ENCODE measurements around the gene ZNF835. TPM values are rescaled to one million over a fixed set of nuclear protein-coding genes. Genes with fewer than 3 reads are reported as not detected.

Gene ZNF835
- total RNA-seq, 2 experiments from 2014 or later: 1.4 to 1.7 TPM

DNA sequence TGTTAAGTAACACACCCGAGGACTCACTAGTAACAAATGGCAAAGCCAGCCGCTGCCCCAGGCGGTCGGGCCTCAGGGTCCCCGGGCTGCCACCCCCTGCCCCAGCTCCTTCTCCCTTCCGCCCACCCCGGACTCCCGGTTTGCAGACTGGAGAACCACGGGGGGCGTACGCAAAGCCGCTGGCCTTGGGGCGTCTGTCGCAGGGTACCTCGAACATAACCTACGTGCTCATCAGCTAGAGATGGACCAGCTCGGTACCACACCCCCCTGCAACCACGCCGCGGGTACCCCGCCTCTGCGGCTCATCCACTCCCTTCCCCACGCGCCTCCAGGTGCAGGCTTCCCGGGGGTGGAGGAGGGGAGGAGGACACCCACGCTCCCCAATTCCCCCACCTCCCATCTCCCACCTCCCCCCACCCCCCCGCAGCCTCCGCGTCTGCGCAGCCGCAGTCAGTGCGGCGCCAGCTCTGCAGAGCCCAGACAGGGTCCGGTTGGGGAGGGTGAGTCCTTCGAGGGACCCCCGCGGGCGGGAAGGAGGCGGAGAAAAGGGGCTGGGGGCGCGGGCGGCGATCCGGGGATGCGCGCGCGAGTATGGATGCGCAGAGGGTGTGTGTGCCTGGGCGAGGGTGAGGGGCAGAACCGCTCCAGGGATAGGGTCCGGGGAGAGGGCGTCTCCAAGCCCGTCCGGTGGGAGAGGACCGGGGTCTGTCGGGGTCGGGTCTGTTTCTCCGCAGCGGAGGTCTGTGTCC lies 28.7 kb downstream of the ZNF835 start, which contains the start of gene SMIM17:
SMIM17 (plus strand) TSS at position 449 of the 749 bp plus-strand sequence. CDS start 2,509 bp downstream, outside the sequence.
- Mint-ChIP-seq H3K36me3 (ENCODE audit: low read depth) (peaks cover 4% of the 10 kb centered on the region), H3K27me3 (no peaks in the 10 kb centered on the region), H3K27ac (no peak within 1 kb of the TSS), H3K4me3 (no peak within 1 kb of the TSS), H3K9me3 (peaks cover 44% of the 10 kb centered on the region), H3K4me1 (no peaks in the 10 kb centered on the region)
- POLR2A ChIA-PET: no interaction called here
- no peak for DNase-seq
- CTCF ChIA-PET: interaction anchor here (0.7 kb wide), 1 partner anchor 28 kb away, joined by 3 read pairs; no protein-coding TSS in a partner anchor

DNA sequence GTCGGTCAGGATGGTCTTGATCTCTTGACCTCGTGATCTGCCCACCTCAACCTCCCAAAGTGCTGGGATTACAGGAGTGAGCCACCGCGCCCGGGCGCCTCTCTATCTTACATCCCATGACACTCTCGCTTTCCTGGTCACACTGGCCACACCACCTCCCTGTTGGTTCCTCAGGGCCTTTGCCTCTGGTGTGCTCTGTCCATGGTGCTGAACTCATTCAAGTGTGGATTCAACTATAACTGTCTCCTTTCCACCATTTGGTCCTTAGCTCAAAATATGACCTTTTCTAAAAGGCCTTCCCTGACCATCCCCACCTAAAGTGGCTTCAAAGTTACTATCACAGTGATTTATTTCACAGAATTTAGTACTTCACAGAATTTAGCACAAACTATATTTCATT lies 32.3 kb downstream of the ZNF835 start:
- no peak overlapping the region for H3K4me3 Mint-ChIP-seq
- peaks cover 3% of the 10 kb centered on the region for H3K36me3 Mint-ChIP-seq (ENCODE audit: low read depth)
- no peaks in the 10 kb centered on the region for H3K4me1 Mint-ChIP-seq
- no peak overlapping the region for H3K27ac Mint-ChIP-seq
- no peaks in the 10 kb centered on the region for H3K27me3 Mint-ChIP-seq
- peaks cover 42% of the 10 kb centered on the region for H3K9me3 Mint-ChIP-seq
- peak; percentile 21 for DNase-seq
- ChIA-PET CTCF (no interaction called here), POLR2A (no interaction called here)

DNA sequence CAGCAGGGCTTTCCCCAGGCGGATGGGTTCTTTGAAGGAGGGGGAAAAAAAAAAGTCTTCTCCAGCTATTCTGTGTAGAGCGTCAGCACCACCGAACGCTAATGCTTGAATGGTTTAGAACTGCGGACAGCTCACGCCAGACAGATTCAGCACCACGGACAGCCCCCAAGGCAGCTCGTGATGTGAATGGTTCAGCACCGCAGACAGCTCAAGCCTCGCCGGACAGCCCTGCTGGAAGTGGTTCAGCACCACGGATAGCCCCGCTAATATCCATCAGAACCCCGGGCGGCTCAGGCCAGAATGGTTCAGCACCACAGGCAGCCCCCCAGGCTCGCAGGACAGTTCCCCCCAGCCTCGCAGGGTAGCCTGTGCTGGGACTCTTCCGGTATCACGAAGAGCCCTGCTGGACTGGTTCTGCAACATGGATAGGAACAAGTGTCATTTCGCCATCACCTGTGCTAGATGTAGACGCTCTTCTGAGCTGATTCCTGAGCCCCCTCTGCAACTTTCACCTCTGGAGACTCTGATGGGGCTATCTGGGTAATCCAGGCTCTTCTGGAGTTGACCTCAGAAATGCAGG lies 33.5 kb downstream of the ZNF835 start:
- Mint-ChIP-seq H3K27me3 (no peaks in the 10 kb centered on the region), H3K9me3 (peaks cover 45% of the 10 kb centered on the region), H3K36me3 (ENCODE audit: low read depth) (no peaks in the 10 kb centered on the region), H3K4me3 (no peak overlapping the region), H3K4me1 (no peaks in the 10 kb centered on the region), H3K27ac (no peak overlapping the region)
- peak; percentile 69 for DNase-seq
- ChIA-PET POLR2A (no interaction called here), CTCF (no interaction called here)

DNA sequence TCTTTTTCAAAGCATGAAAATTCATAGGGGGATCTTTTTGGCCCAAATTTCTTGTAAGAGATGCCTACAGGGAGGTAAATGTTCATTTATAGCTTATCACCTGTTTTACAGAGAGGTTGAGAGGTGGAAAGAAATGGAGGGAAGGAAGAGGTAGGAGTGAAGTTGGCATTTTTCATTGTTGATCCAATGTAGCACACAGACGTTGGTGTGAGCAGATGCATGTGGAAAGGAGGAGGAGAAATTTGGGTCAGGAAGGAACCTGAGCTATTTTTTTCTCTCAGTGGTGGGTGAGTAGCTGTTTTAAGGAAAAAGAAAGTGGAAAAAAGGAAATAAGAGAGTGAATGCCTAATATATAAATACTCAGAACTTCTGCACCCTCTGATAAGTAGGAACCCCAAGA lies 38.5 kb downstream of the ZNF835 start:
- Mint-ChIP-seq H3K9me3 (peaks cover 62% of the 10 kb centered on the region), H3K4me1 (no peaks in the 10 kb centered on the region), H3K27me3 (no peaks in the 10 kb centered on the region), H3K36me3 (ENCODE audit: low read depth) (peaks cover 3% of the 10 kb centered on the region), H3K27ac (no peak overlapping the region), H3K4me3 (no peak overlapping the region)
- no peak for DNase-seq
- POLR2A ChIA-PET: no interaction called here
- CTCF ChIA-PET: no interaction called here

DNA sequence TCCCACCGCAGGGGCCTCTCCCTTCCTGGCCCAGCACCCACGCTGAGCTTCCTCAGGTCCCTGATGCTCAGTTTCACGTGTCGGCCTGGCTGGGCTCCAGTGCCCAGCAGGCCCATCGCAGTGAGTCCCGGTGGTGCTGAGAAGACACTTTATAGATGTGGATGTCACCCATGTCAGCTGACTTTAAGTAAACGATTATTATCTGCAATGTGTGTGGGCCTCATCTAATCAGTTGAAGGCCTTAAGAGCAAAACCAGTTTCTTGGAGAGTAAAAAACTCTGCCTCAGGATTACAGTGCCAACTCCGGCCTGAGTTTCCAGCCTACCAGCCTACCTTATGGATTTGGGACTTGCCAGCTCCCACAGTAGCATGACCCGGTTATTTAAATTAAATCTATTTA lies 45.8 kb downstream of the ZNF835 start:
- Mint-ChIP-seq H3K4me1 (no peaks in the 10 kb centered on the region), H3K4me3 (no peak overlapping the region), H3K27ac (no peak overlapping the region), H3K9me3 (peaks cover 62% of the 10 kb centered on the region), H3K36me3 (ENCODE audit: low read depth) (peaks cover 40% of the 10 kb centered on the region), H3K27me3 (no peaks in the 10 kb centered on the region)
- CTCF ChIA-PET: no interaction called here
- POLR2A ChIA-PET: no interaction called here
- DNase-seq: no peak

DNA sequence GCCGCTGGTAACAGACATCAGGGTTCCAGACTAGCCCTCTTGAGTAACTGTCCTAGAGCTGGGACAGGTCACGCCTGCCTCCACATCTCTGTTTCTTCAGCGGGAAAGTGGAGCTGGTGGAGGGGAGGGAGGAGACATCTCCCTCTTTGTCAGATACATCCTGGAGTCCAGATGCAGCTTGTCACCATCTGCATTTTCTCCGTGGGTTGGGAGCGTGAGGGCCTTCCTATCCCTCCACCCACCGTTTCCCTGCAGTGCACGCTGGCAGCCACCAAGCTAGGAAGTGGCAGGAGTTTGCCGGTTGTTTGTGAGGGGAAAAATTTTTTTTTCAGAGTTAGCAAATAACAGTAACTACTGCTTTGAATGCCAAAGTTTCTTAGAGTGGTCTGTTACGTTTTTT lies 48.6 kb downstream of the ZNF835 start:
- ChIA-PET POLR2A (no interaction called here), CTCF (no interaction called here)
- Mint-ChIP-seq H3K4me1 (no peaks in the 10 kb centered on the region), H3K4me3 (no peak overlapping the region), H3K9me3 (peaks cover 57% of the 10 kb centered on the region), H3K27ac (no peak overlapping the region), H3K36me3 (ENCODE audit: low read depth) (peaks cover 53% of the 10 kb centered on the region), H3K27me3 (no peaks in the 10 kb centered on the region)
- DNase-seq: no peak

DNA sequence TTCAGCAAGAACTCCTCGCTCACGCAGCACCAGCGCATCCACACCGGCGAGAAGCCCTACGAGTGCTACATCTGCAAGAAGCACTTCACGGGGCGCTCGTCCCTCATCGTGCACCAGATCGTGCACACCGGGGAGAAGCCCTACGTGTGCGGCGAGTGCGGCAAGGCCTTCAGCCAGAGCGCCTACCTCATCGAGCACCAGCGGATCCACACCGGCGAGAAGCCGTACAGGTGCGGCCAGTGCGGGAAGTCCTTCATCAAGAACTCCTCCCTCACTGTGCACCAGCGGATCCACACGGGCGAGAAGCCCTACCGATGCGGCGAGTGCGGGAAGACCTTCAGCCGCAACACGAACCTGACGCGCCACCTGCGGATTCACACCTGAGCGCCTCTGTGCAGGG lies 49.2 kb downstream of the ZNF835 start:
- ChIA-PET POLR2A (no interaction called here), CTCF (no interaction called here)
- H3K4me1 Mint-ChIP-seq: no peaks in the 10 kb centered on the region
- no peak overlapping the region for H3K27ac Mint-ChIP-seq
- no peaks in the 10 kb centered on the region for H3K27me3 Mint-ChIP-seq
- H3K36me3 Mint-ChIP-seq (ENCODE audit: low read depth): peaks cover 59% of the 10 kb centered on the region
- no peak for DNase-seq
- peaks cover 57% of the 10 kb centered on the region for H3K9me3 Mint-ChIP-seq
- no peak overlapping the region for H3K4me3 Mint-ChIP-seq

DNA sequence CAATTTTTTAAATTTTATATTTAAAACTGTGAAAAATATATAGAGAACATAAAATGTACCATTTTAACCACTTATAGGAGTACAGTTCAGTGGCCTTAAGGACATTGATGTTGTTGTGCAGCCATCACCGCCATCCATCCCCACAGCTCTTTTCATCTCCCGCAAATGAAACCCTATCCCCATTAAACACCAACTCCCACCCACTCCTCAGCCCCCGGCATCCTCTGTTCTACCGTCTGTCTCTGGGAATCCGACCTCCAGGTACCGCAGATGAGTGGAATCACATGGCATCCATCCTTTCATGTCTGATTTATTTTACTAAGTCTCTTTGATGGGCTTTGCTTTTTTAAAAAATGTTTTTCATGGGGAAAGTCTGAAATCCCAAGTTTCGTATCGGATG lies 52.4 kb downstream of the ZNF835 start:
- no peak overlapping the region for H3K27ac Mint-ChIP-seq
- ChIA-PET CTCF (no interaction called here), POLR2A (no interaction called here)
- no peaks in the 10 kb centered on the region for H3K27me3 Mint-ChIP-seq
- no peaks in the 10 kb centered on the region for H3K4me1 Mint-ChIP-seq
- H3K36me3 Mint-ChIP-seq (ENCODE audit: low read depth): peaks cover 75% of the 10 kb centered on the region
- no peak for DNase-seq
- H3K4me3 Mint-ChIP-seq: no peak overlapping the region
- peaks cover 66% of the 10 kb centered on the region for H3K9me3 Mint-ChIP-seq

DNA sequence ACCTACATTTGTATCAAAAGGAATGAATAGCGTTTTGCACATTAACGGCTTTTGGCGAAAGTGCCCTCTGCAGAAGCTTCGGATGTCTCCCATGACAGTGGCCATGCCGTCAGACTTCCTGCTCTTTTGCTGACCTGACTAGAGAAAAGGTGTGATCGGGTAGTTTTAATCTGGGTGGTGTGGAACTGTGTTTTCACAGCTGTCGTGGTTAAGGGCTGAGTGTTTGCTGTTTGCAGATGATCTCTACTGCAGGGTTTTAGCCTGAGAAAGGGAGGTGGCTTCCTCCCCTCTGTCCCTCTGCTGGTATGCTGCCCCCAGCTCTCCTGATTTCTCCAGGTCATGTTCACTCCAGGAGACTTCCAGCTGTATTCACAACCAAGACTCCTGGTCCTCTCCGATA lies 54.0 kb downstream of the ZNF835 start:
- peaks cover 79% of the 10 kb centered on the region for H3K36me3 Mint-ChIP-seq (ENCODE audit: low read depth)
- peaks cover 70% of the 10 kb centered on the region for H3K9me3 Mint-ChIP-seq
- no peaks in the 10 kb centered on the region for H3K27me3 Mint-ChIP-seq
- no peak overlapping the region for H3K27ac Mint-ChIP-seq
- DNase-seq: no peak
- POLR2A ChIA-PET: no interaction called here
- no peaks in the 10 kb centered on the region for H3K4me1 Mint-ChIP-seq
- CTCF ChIA-PET: no interaction called here
- no peak overlapping the region for H3K4me3 Mint-ChIP-seq

DNA sequence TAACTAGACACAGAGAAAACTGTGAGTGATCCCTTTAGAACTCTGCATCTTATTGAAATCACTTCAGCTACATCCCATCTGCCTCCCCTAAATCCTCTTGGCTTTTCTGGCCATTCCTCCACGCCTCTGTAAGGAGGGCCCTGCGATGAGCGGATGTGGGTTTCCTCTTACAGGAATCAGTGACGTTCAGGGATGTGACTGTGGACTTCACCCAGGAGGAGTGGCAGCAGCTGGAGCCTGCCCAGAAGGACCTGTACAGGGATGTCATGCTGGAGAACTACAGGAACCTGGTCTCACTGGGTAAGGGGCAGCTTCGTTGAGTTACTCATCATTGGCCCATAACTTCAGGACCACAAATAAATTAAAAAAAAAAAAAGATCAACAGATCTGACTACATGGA lies 57.9 kb downstream of the ZNF835 start:
- CTCF ChIA-PET: interaction anchor here (0.7 kb wide), 1 partner anchor 342 kb away, joined by 3 read pairs; no protein-coding TSS in a partner anchor
- H3K27ac Mint-ChIP-seq: no peak overlapping the region
- POLR2A ChIA-PET: no interaction called here
- no peak overlapping the region for H3K4me3 Mint-ChIP-seq
- DNase-seq: no peak
- H3K27me3 Mint-ChIP-seq: no peaks in the 10 kb centered on the region
- no peaks in the 10 kb centered on the region for H3K4me1 Mint-ChIP-seq
- H3K9me3 Mint-ChIP-seq: peaks cover 76% of the 10 kb centered on the region
- H3K36me3 Mint-ChIP-seq (ENCODE audit: low read depth): peaks cover 75% of the 10 kb centered on the region

DNA sequence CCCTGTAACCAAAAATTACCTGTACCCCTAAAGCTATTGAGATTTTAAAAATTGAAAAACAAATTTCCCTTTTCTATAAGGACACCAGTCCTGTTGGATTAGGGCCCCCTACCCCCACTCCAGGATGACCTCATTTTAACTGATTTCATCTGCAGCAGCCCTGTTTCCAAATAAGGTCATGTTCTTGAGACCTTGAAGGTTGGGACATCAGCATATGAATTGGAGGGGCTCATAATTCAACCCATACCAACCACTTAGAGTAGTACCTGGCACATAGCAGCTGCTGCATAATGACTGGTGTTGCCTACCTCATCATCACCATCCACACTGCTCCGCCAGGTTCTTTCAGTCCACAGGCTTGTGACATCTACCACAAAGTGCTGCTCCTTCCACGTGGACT lies 58.8 kb downstream of the ZNF835 start:
- Mint-ChIP-seq H3K27ac (no peak overlapping the region), H3K36me3 (ENCODE audit: low read depth) (peaks cover 76% of the 10 kb centered on the region), H3K9me3 (peaks cover 77% of the 10 kb centered on the region), H3K4me3 (no peak overlapping the region), H3K4me1 (no peaks in the 10 kb centered on the region), H3K27me3 (no peaks in the 10 kb centered on the region)
- ChIA-PET POLR2A (no interaction called here), CTCF (no interaction called here)
- no peak for DNase-seq

Data from activated CD4-positive, alpha-beta T cell treated with anti-CD3 and anti-CD28 coated beads, Interleukin-2, amount 10 ng/mL, durations not matched to agents 7 days and 5 days (primary cell).